GM12864 (cell line): ENCODE measurements around the gene GALR1.

ENCODE experiments used
- DNase-seq: peaks from one replicate; pipeline ENCODE4 v3.0.0-alpha.2; 2011; ENCODE audit warnings: low read depth
- H3K4me3 ChIP-seq: 2 replicates; pipeline ENCODE4 v1.5.1; 2011; ENCODE audit warnings: mild to moderate bottlenecking, low read depth, low read length, control low read depth
- CTCF ChIP-seq: IDR thresholded peaks from 2 replicates; pipeline ENCODE4 v1.5.1; 2011; ENCODE audit warnings: low read depth, mild to moderate bottlenecking, moderate library complexity, low read length, control low read depth, inconsistent platforms; ENCODE audit errors: missing control alignments

The GALR1 gene

GRCh38 chr18:77320971-77321559 lies 71.4 kb downstream of the GALR1 start:
- TF ChIP-seq CTCF = no peak
- DNase-seq = no peak
- no peak overlapping the region for H3K4me3 ChIP-seq

GRCh38 chr18:77321823-77322805 lies 72.5 kb downstream of the GALR1 start:
- DNase-seq = no peak
- no peak for TF ChIP-seq CTCF
- H3K4me3 ChIP-seq = no peak overlapping the region

GRCh38 chr18:77323640-77324299 lies 74.1 kb downstream of the GALR1 start:
- no peak for DNase-seq
- no peak for TF ChIP-seq CTCF
- H3K4me3 ChIP-seq = no peak overlapping the region
